Measurements from ENCODE around the gene IL18BP. TPM values are rescaled to one million over a fixed set of nuclear protein-coding genes. Genes with fewer than 3 reads are reported as not detected.

IL18BP gene
- total RNA-seq, 1 experiment from 2014 or later = 18.2 TPM

GRCh38 chr11:72004515-72005346, 6.0 kb downstream of the IL18BP start:
- CTCF ChIA-PET = interaction anchor here (0.5 kb wide), 1 partner anchor 136 kb away, joined by 7 read pairs; no protein-coding TSS in a partner anchor
- DNase-seq (ENCODE audit: low read depth, low spot score) (no peak), ATAC-seq (peak; percentile 9; the same call in 1 of the 2 replicates)
- POLR2A ChIA-PET = no interaction called here
- in situ Hi-C loops (cut with HindIII; ENCODE audit: low pct_unique_long_range_greater_than_20kb, low sequenced_read_pairs) = no loop called here
- 0 out of 2 replicates have a peak, but pooled peaks cover 5% of the 10 kb centered on the region for H3K4me1 ChIP-seq (ENCODE audit: control insufficient read depth, insufficient read depth, low read length)
- H3K27me3 ChIP-seq (ENCODE audit: control insufficient read depth, insufficient read depth, low read length) = no peaks in the 10 kb centered on the region
- H3K27ac ChIP-seq (ENCODE audit: low read length) = no peak overlapping the region
- H3K9me3 ChIP-seq (ENCODE audit: control insufficient read depth, insufficient read depth, low read depth, low read length) = no peaks in the 10 kb centered on the region
- H3K4me3 ChIP-seq (ENCODE audit: low read depth in 2 of 2, low read length in 2 of 2) = no peak overlapping the region
- peaks cover 15% of the 10 kb centered on the region for H3K36me3 ChIP-seq (ENCODE audit: control insufficient read depth, insufficient read depth, low read length)
- TF ChIP-seq SIN3A (IDR thresholded peaks at IDR 0.05; ENCODE audit: borderline replicate concordance, insufficient read depth, low read depth, low read length) (no peak), POLR2AphosphoS5 (IDR thresholded peaks at IDR 0.05; ENCODE audit: low read depth, low read length) (no peak; the same call in 1 of the 2 replicates), TCF7L2 (IDR thresholded peaks at IDR 0.05; ENCODE audit: low read depth, low read length) (no peak), CTCF (IDR thresholded peaks at IDR 0.05) (no peak), REST (IDR thresholded peaks at IDR 0.05; ENCODE audit: insufficient read depth in 1 of 2, low read depth in 2 of 2, low read length in 1 of 2) (no peak)
- intact Hi-C loops (cut with micrococcal nuclease; ENCODE audit: unreplicated experiment) = no loop called here
- no TSS peak for BruUV-seq (replicated peaks)

- CTCF ChIA-PET = interaction anchor here (0.5 kb wide), 1 partner anchor 135 kb away, joined by 7 read pairs; no protein-coding TSS in a partner anchor
- no TSS peak for BruUV-seq (replicated peaks)
These were observed 6.9 kb downstream of the IL18BP start for GRCh38 chr11:72005347-72006260.

More at GRCh38 chr11:72005347-72006260, 6.9 kb downstream of the IL18BP start:
- H3K4me3 ChIP-seq (ENCODE audit: low read depth in 2 of 2, low read length in 2 of 2) = no peak overlapping the region
- intact Hi-C loops (cut with micrococcal nuclease; ENCODE audit: unreplicated experiment) (no loop called here), in situ Hi-C loops (cut with HindIII; ENCODE audit: low pct_unique_long_range_greater_than_20kb, low sequenced_read_pairs) (no loop called here)
- 0 out of 2 replicates have a peak, but pooled peaks have one; percentile 1 for ATAC-seq
- DNase-seq (ENCODE audit: low read depth, low spot score) = no peak
- peaks cover 15% of the 10 kb centered on the region for H3K36me3 ChIP-seq (ENCODE audit: control insufficient read depth, insufficient read depth, low read length)
- H3K9me3 ChIP-seq (ENCODE audit: control insufficient read depth, insufficient read depth, low read depth, low read length) = no peaks in the 10 kb centered on the region
- 0 out of 2 replicates have a peak, but pooled peaks cover 5% of the 10 kb centered on the region for H3K4me1 ChIP-seq (ENCODE audit: control insufficient read depth, insufficient read depth, low read length)
- POLR2A ChIA-PET = interaction anchor here (0.6 kb wide), 1 partner anchor 94 kb away, joined by 6 read pairs; no protein-coding TSS in a partner anchor
- no peaks in the 10 kb centered on the region for H3K27me3 ChIP-seq (ENCODE audit: control insufficient read depth, insufficient read depth, low read length)
- no peak for TF ChIP-seq TCF7L2 (IDR thresholded peaks at IDR 0.05; ENCODE audit: low read depth, low read length)
- no peak for TF ChIP-seq REST (IDR thresholded peaks at IDR 0.05; ENCODE audit: insufficient read depth in 1 of 2, low read depth in 2 of 2, low read length in 1 of 2)
- no peak; the same call in 1 of the 2 replicates for TF ChIP-seq POLR2AphosphoS5 (IDR thresholded peaks at IDR 0.05; ENCODE audit: low read depth, low read length)
- no peak for TF ChIP-seq SIN3A (IDR thresholded peaks at IDR 0.05; ENCODE audit: borderline replicate concordance, insufficient read depth, low read depth, low read length)
- no peak for TF ChIP-seq CTCF (IDR thresholded peaks at IDR 0.05)
- no peak overlapping the region for H3K27ac ChIP-seq (ENCODE audit: low read length)
